Measurements from ENCODE around the gene DYSF.

Gene DYSF

GRCh38 chr2:71477231-71477691, 23.9 kb downstream of the DYSF start:
- in situ Hi-C loops (cut with MboI; ENCODE audit: low pct_unique_long_range_greater_than_20kb, low sequenced_read_pairs, unreplicated experiment), result loop anchor here (25.0 kb wide), 1 partner anchor 315 kb away; no protein-coding TSS in a partner anchor
- no peak for DNase-seq (ENCODE audit: low spot score)
- TF ChIP-seq, protein P1, sequence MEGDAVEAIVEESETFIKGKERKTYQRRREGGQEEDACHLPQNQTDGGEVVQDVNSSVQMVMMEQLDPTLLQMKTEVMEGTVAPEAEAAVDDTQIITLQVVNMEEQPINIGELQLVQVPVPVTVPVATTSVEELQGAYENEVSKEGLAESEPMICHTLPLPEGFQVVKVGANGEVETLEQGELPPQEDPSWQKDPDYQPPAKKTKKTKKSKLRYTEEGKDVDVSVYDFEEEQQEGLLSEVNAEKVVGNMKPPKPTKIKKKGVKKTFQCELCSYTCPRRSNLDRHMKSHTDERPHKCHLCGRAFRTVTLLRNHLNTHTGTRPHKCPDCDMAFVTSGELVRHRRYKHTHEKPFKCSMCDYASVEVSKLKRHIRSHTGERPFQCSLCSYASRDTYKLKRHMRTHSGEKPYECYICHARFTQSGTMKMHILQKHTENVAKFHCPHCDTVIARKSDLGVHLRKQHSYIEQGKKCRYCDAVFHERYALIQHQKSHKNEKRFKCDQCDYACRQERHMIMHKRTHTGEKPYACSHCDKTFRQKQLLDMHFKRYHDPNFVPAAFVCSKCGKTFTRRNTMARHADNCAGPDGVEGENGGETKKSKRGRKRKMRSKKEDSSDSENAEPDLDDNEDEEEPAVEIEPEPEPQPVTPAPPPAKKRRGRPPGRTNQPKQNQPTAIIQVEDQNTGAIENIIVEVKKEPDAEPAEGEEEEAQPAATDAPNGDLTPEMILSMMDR (IDR thresholded peaks at IDR 0.05; ENCODE audit: extremely low read depth, insufficient read depth, missing control alignments), result no peak

- in situ Hi-C loops (cut with MboI; ENCODE audit: low pct_unique_long_range_greater_than_20kb, low sequenced_read_pairs, unreplicated experiment), result loop anchor here (25.0 kb wide), 1 partner anchor 317 kb away; no protein-coding TSS in a partner anchor
- TF ChIP-seq, protein P1 (IDR thresholded peaks at IDR 0.05; ENCODE audit: extremely low read depth, insufficient read depth, missing control alignments), result no peak
- no peak for DNase-seq (ENCODE audit: low spot score)
Measured at GRCh38 chr2:71478806-71479205, 25.4 kb downstream of the DYSF start.

DNA sequence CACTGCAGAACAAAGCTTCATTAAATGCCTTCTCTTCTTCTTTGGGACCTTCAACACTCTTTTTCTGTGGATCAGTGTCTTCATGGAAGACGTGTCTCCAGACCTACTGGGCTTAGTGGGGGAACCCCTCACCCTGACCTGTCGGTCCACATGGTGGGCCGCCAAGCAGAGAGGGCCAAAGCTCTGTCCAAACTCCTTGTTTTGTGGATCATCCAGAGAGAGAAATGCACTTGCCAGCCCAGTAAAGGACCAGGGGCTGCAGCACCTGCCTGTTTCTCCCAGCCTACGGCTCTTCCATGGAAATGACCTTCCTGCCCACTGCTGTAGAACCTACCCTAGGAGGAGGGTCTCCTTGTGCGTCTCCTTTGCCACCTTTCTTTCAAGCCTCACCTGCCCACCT, 25.9 kb downstream of the DYSF start:
- in situ Hi-C loops (cut with MboI; ENCODE audit: low pct_unique_long_range_greater_than_20kb, low sequenced_read_pairs, unreplicated experiment), result loop anchor here (25.0 kb wide), 1 partner anchor 317 kb away; no protein-coding TSS in a partner anchor
- TF ChIP-seq, protein P1 (IDR thresholded peaks at IDR 0.05; ENCODE audit: extremely low read depth, insufficient read depth, missing control alignments), result no peak
- no peak for DNase-seq (ENCODE audit: low spot score)

DNA sequence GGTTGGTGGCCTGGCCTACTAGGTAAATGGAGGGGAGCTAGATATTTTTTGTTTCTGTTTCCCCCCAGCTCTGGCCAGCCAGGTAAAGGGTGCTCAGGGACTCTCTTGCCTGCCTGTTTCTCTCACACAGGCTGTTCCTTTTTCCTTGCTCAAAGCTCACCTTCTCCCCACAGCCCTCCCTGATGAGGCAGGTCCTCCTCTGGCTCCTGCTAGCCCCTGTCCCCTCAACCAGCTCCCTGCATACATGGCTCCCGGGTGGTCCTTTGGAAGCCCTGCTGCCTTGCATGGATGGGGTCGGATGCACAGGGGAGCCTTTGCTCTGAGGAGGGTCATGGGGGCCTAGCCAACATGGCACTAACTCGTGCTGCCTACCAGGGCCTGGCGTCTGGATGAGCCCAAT, 27.8 kb downstream of the DYSF start:
- in situ Hi-C loops (cut with MboI; ENCODE audit: low pct_unique_long_range_greater_than_20kb, low sequenced_read_pairs, unreplicated experiment), result loop anchor here (25.0 kb wide), 1 partner anchor 319 kb away; no protein-coding TSS in a partner anchor
- no peak for DNase-seq (ENCODE audit: low spot score)
- TF ChIP-seq, protein P1 (IDR thresholded peaks at IDR 0.05; ENCODE audit: extremely low read depth, insufficient read depth, missing control alignments), result no peak

DNA sequence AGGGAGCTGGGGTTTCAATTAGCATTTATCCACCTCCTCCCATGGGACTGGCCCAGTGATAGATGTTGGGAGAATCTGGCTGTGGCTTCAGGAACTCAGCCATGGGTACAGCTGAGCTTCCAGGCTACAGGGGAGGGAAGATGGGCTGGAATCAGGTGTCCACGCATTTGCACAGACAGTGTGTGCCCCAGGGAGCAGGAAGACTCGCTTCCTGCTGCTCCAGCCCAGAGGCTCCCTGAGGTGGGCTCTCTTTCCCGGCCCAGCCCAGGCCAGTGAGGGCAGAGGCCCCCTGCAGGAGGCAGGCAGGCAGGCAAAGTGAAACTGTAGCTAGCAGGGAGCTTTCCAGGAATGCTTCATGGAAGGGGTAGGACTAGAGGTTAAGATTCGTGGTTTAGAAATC, 28.7 kb downstream of the DYSF start:
- no peak for DNase-seq (ENCODE audit: low spot score)
- TF ChIP-seq, protein P1 (IDR thresholded peaks at IDR 0.05; ENCODE audit: extremely low read depth, insufficient read depth, missing control alignments), result no peak
- in situ Hi-C loops (cut with MboI; ENCODE audit: low pct_unique_long_range_greater_than_20kb, low sequenced_read_pairs, unreplicated experiment), result loop anchor here (25.0 kb wide), 1 partner anchor 320 kb away; no protein-coding TSS in a partner anchor

- TF ChIP-seq, protein P1 (IDR thresholded peaks at IDR 0.05; ENCODE audit: extremely low read depth, insufficient read depth, missing control alignments), result no peak
- DNase-seq (ENCODE audit: low spot score), result no peak
- in situ Hi-C loops (cut with MboI; ENCODE audit: low pct_unique_long_range_greater_than_20kb, low sequenced_read_pairs, unreplicated experiment), result loop anchor here (25.0 kb wide), 1 partner anchor 321 kb away; no protein-coding TSS in a partner anchor
Measured at GRCh38 chr2:71483246-71483645, 29.9 kb downstream of the DYSF start.

Data from GM13977 (cell line).